GM18907 (cell line): Measurements from ENCODE around the gene HAL.
A peak's percentile ranks its signal among the peaks of the same experiment; 100 is the strongest.

Source experiments
- ATAC-seq: cut with Tn5 transposase; IDR thresholded peaks from one replicate; pipeline ENCODE4 v1.9.1; 2021; ENCODE audit warnings: mild to moderate bottlenecking, moderate library complexity; ENCODE audit not compliant: unreplicated experiment

HAL gene

GRCh38 chr12:95942524-95943329 is 53.4 kb downstream of the HAL start, which contains the start of gene CCDC38:
TSS of gene CCDC38 (minus strand) at chr12:95942614. CDS start at chr12:95936509, 6,105 bp downstream.
- ATAC-seq: peak; percentile 99

GRCh38 chr12:95942101-95942523 is 54.0 kb downstream of the HAL start:
- no peak for ATAC-seq

GRCh38 chr12:95940514-95940913 is 55.6 kb downstream of the HAL start:
- ATAC-seq: no peak
